ENCODE measurements around the gene OSBPL1A.

GRCh38 chr18:24262087-24262486, 135.5 kb downstream of the OSBPL1A start:
- no peak for TF ChIP-seq POLR2A (IDR thresholded peaks at IDR 0.05)
- TF ChIP-seq EP300 (IDR thresholded peaks at IDR 0.05), result no peak

Data from suprapubic skin (tissue), 2 donors.